HepG2 (cell line): Measurements from ENCODE around the gene VCAN. TPM values are rescaled to one million over a fixed set of nuclear protein-coding genes. Genes with fewer than 3 reads are reported as not detected.
A peak's percentile ranks its signal among the peaks of the same experiment; 100 is the strongest.

Experiments used
- ADNP ChIP-seq: sonication (generic); formaldehyde crosslinking; IDR thresholded peaks from 2 replicates; pipeline ENCODE4 v1.4.0; 2020; ENCODE audit warnings: missing genetic modification reagents
- AHR ChIP-seq: IDR thresholded peaks from 2 replicates; pipeline ENCODE4 v1.6.1; 2018; ENCODE audit warnings: missing genetic modification reagents, missing compliant biosample characterization
- CC2D1A ChIP-seq: sonication (generic); formaldehyde crosslinking; IDR thresholded peaks from 2 replicates; pipeline ENCODE4 v1.8.1; 2023; ENCODE audit warnings: mild to moderate bottlenecking, missing genetic modification reagents
- HOXA3 ChIP-seq: sonication (generic); formaldehyde crosslinking; IDR thresholded peaks from 2 replicates; pipeline ENCODE4 v1.5.0; 2020; ENCODE audit warnings: missing genetic modification reagents
- KDM4B ChIP-seq: sonication (generic); formaldehyde crosslinking; IDR thresholded peaks from 2 replicates; pipeline ENCODE4 v1.4.0; 2020; ENCODE audit warnings: missing genetic modification reagents
- MED1 ChIP-seq: sonication (generic); formaldehyde crosslinking; IDR thresholded peaks from 2 replicates; pipeline ENCODE4 v1.4.0; 2020; ENCODE audit warnings: missing genetic modification reagents
- NR2F1 ChIP-seq, 2 experiments: fragments of 450-650 bp in 1 of 2; formaldehyde crosslinking in 1 of 2; IDR thresholded peaks; 2 replicates each; pipeline versions ENCODE4 v1.5.0 to v1.6.1; 2016 to 2020; ENCODE audit warnings: mild to moderate bottlenecking in 1 of 2, missing compliant biosample characterization in 1 of 2, missing genetic modification reagents in 1 of 2, moderate library complexity in 1 of 2
- NR2F6 ChIP-seq, 2 experiments: IDR thresholded peaks; 2 replicates each; pipeline ENCODE4 v1.6.1; 2016; ENCODE audit warnings: antibody characterized with exemption in 1 of 2, mild to moderate bottlenecking in 1 of 2
- RBM22 ChIP-seq: fragments of 200-400 bp; formaldehyde crosslinking; optimal IDR thresholded peaks from 2 replicates; pipeline ENCODE3; 2017; ENCODE audit warnings: mild to moderate bottlenecking, low read length, moderate library complexity
- RNF219 ChIP-seq: sonication (generic); formaldehyde crosslinking; IDR thresholded peaks from 2 replicates; pipeline ENCODE4 v1.5.0; 2020; ENCODE audit warnings: mild to moderate bottlenecking, missing genetic modification reagents
- SALL1 ChIP-seq: sonication (generic); formaldehyde crosslinking; IDR thresholded peaks from 2 replicates; pipeline ENCODE4 v1.8.0; 2022; ENCODE audit warnings: mild to moderate bottlenecking, missing genetic modification reagents
- SCMH1 ChIP-seq: sonication (generic); formaldehyde crosslinking; IDR thresholded peaks from 2 replicates; pipeline ENCODE4 v1.9.0; 2021; ENCODE audit warnings: missing genetic modification reagents, mild to moderate bottlenecking, borderline replicate concordance
- SMAD1 ChIP-seq: sonication (generic); formaldehyde crosslinking; IDR thresholded peaks from 2 replicates; pipeline ENCODE4 v1.4.0; 2020; ENCODE audit warnings: missing genetic modification reagents, low read depth, mild to moderate bottlenecking, borderline replicate concordance
- TMF1 ChIP-seq: sonication (generic); formaldehyde crosslinking; IDR thresholded peaks from 2 replicates; pipeline ENCODE4 v1.8.1; 2022; ENCODE audit warnings: low read depth, missing genetic modification reagents
- ZNF362 ChIP-seq: sonication (generic); formaldehyde crosslinking; IDR thresholded peaks from 2 replicates; pipeline ENCODE4 v1.4.0; 2020; ENCODE audit warnings: missing genetic modification reagents, mild to moderate bottlenecking, borderline replicate concordance
- ZNF441 ChIP-seq: sonication (generic); formaldehyde crosslinking; IDR thresholded peaks from 2 replicates; pipeline ENCODE4 v1.7.0; 2021; ENCODE audit warnings: missing genetic modification reagents, borderline replicate concordance
- ZNF564 ChIP-seq: sonication (generic); formaldehyde crosslinking; IDR thresholded peaks from 2 replicates; pipeline ENCODE4 v1.8.1; 2023; ENCODE audit warnings: mild to moderate bottlenecking, missing genetic modification reagents
- polyA plus RNA-seq, 8 experiments: library from polyadenylated mRNA; depleted of rRNA in 3 of 8; stranded (reverse) in 7 of 8; unstranded in 1 of 8; fragments of >200 nt; fragmentation: Illumina TruSeq in 4 of 8; extraction: Trizol in 4 of 8; gene quantifications; 2 replicates each; pipeline versions ENCODE4 v1.2.1 to v1.2.3, GENCODE V29; 2011 to 2016; ENCODE audit warnings: low read depth in 4 of 8, missing spikeins in 1 of 8, mixed read lengths in 1 of 8; ENCODE audit not compliant: insufficient read depth in 1 of 8
- total RNA-seq, 5 experiments: library from RNA; depleted of rRNA; stranded (reverse); fragments of >200 nt; fragmentation: Illumina TruSeq; extraction: Trizol; gene quantifications; 2 replicates each; pipeline ENCODE4 v1.2.3, GENCODE V29; 2016; ENCODE audit warnings: low read depth in 1 of 5
- TF ChIP-seq, protein P1 (sequence below): IDR thresholded peaks from 2 replicates; pipeline ENCODE4 v1.6.1; 2012; ENCODE audit warnings: low read depth, low read length, improper control_type of control experiment
- TF ChIP-seq, protein P2 (sequence below): sonication (generic); formaldehyde crosslinking; conservative IDR thresholded peaks from 2 replicates; pipeline ENCODE4 v1.8.0; 2022; ENCODE audit warnings: missing genetic modification reagents

VCAN gene
- total and polyA plus RNA-seq, 2 of the 13 experiments (the other 11 are each of a cell fraction or from before 2014, with no cell fraction given): 1.2 to 3.5 TPM

DNA sequence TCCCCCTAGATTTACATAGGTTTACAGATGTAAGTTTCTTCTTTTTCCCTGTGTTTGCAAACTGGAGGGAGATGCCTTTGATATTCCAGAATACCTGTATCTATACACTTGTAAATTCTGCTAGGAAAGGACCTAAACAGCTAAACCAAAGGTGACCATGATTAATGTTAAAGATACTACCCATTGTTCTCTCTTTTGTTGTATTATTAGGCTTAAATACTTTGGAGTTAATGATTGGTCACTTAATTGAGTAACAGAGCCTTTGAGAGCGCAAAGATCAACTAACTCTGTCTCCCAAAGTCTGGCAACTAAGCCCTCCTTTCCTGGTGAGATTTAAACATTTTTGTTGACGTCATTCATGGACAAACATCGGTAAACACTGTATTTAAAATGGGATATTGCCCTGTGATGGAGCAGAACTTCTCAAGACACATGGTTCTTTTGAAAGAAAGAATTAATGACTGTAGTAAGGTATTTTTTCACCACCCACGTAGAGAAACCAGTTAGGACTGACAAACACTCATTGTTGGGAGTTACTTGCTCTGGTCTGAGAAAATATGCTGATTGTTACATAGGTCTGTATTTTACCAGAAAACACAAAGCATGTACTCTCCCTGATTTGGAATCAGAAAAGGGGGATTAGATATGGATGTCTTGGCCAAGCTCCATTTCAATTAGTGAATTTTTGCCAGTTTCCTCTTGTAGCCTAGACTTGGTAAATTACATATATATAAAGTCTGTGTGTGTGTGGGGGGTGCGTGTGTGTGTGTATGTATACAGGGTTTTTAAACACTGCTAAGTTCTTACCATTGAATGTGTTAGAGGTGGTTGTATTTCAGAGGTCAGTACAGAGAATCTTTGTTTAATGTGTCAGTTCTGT lies 4.6 kb downstream of the VCAN start (continued):
- TF ChIP-seq SMAD1 (CRISPR knock-in tag) (no peak), TMF1 (no peak), ZNF362 (CRISPR knock-in tag) (no peak), RNF219 (no peak), NR2F6 (IDR thresholded peaks at IDR 0.05) (0 out of 2 replicates have a peak, but pooled peaks have one; percentile 8), NR2F6 (CRISPR knock-in tag; IDR thresholded peaks at IDR 0.05) (no peak), ADNP (CRISPR knock-in tag) (no peak), MED1 (CRISPR knock-in tag) (peak; percentile 47; the same call in 1 of the 2 replicates), SCMH1 (no peak), NR2F1 (CRISPR knock-in tag; IDR thresholded peaks at IDR 0.05) (no peak), AHR (no peak), SALL1 (no peak), HOXA3 (CRISPR knock-in tag) (no peak), ZNF564 (CRISPR knock-in tag) (no peak), RBM22 (no peak), CC2D1A (CRISPR knock-in tag) (no peak), ZNF441 (CRISPR knock-in tag) (no peak), KDM4B (CRISPR knock-in tag) (no peak)
- TF ChIP-seq, protein P1, sequence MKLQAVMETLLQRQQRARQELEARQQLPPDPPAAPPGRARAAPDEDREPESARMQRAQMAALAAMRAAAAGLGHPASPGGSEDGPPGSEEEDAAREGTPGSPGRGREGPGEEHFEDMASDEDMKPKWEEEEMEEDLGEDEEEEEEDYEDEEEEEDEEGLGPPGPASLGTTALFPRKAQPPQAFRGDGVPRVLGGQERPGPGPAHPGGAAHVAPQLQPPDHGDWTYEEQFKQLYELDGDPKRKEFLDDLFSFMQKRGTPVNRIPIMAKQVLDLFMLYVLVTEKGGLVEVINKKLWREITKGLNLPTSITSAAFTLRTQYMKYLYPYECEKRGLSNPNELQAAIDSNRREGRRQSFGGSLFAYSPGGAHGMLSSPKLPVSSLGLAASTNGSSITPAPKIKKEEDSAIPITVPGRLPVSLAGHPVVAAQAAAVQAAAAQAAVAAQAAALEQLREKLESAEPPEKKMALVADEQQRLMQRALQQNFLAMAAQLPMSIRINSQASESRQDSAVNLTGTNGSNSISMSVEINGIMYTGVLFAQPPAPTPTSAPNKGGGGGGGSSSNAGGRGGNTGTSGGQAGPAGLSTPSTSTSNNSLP: 0 out of 2 replicates have a peak, but pooled peaks have one; percentile 44
- TF ChIP-seq, protein P2, sequence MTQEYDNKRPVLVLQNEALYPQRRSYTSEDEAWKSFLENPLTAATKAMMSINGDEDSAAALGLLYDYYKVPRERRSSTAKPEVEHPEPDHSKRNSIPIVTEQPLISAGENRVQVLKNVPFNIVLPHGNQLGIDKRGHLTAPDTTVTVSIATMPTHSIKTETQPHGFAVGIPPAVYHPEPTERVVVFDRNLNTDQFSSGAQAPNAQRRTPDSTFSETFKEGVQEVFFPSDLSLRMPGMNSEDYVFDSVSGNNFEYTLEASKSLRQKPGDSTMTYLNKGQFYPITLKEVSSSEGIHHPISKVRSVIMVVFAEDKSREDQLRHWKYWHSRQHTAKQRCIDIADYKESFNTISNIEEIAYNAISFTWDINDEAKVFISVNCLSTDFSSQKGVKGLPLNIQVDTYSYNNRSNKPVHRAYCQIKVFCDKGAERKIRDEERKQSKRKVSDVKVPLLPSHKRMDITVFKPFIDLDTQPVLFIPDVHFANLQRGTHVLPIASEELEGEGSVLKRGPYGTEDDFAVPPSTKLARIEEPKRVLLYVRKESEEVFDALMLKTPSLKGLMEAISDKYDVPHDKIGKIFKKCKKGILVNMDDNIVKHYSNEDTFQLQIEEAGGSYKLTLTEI (CRISPR knock-in tag): no peak
